Uterus (tissue), 2 donors: ENCODE data around the gene ZAR1L.

ENCODE experiments used
- CTCF ChIP-seq, 4 experiments: fragments of 200-600 bp in 2 of 4; fragments of 450-650 bp in 2 of 4; sonication (generic) in 2 of 4; IDR thresholded peaks; one replicate each; pipeline ENCODE4 v1.5.1; 2016 to 2019; ENCODE audit warnings: antibody characterized with exemption in 4 of 4, mild to moderate bottlenecking in 2 of 4, moderate library complexity in 1 of 4
- POLR2A ChIP-seq, 2 donors: fragments of 450-650 bp; IDR thresholded peaks; one replicate each; pipeline ENCODE4 v1.6.1; 2016; ENCODE audit warnings: antibody characterized with exemption in 2 of 2, mild to moderate bottlenecking in 1 of 2, moderate library complexity in 1 of 2

GRCh38 chr13:32272021-32272683 lies 43.0 kb downstream of the ZAR1L start:
- TF ChIP-seq CTCF (IDR thresholded peaks at IDR 0.05) (no peak), POLR2A (IDR thresholded peaks at IDR 0.05) (no peak)
